Neural cell (in vitro differentiated cells): ENCODE measurements around the gene UBAP1L. TPM values are rescaled to one million over a fixed set of nuclear protein-coding genes. Genes with fewer than 3 reads are reported as not detected.

Experiments used
- polyA plus RNA-seq: library from polyadenylated mRNA; depleted of rRNA; stranded (reverse); fragments of >200 nt; gene quantifications from 2 replicates; pipeline ENCODE4 v1.2.3, GENCODE V29; 2014
- small RNA-seq, 3 experiments: library from RNA; depleted of rRNA; stranded (forward); fragments of <200 nt; gene quantifications; one replicate each; pipeline ENCODE3, GENCODE V24; 2012

Gene UBAP1L
- polyA plus RNA-seq, 1 donor from 2014 or later, result 10.3 TPM

Small RNA genes within 50 kb of the gene (small RNA-seq; reads per million reads assigned to genes)
- gene AC013553.1, result 0 reads per million in 3 experiments

Other genes starting within 250 kb of the UBAP1L start
- 7.0 and 7.2 TPM in 2 replicates for gene ANKDD1A, start 203.3 kb downstream of the UBAP1L start, polyA plus RNA-seq
- gene SPG21, start 125.3 kb downstream of the UBAP1L start, polyA plus RNA-seq, result 67.6 and 67.7 TPM in 2 replicates
- 14.4 and 21.3 TPM in 2 replicates for gene MTFMT, start 85.6 kb downstream of the UBAP1L start, polyA plus RNA-seq
- not detected in 2 replicates for gene SLC51B, start 69.8 kb downstream of the UBAP1L start, polyA plus RNA-seq
- not detected in 2 replicates for gene RASL12, start 47.2 kb downstream of the UBAP1L start, polyA plus RNA-seq
- gene KBTBD13, start 38.5 kb downstream of the UBAP1L start, polyA plus RNA-seq, result not detected in 2 replicates
- 46.8 and 47.5 TPM in 2 replicates for gene PDCD7, start 18.6 kb upstream of the UBAP1L start, polyA plus RNA-seq
- 44.9 and 51.3 TPM in 2 replicates for gene CLPX, start 70.1 kb upstream of the UBAP1L start, polyA plus RNA-seq
- 1.4 and 1.6 TPM in 2 replicates for gene CILP, start 96.3 kb upstream of the UBAP1L start, polyA plus RNA-seq
- 17.0 and 19.8 TPM in 2 replicates for gene PARP16, start 171.7 kb upstream of the UBAP1L start, polyA plus RNA-seq
- not detected in 2 replicates for gene RNU5A-1, start 180.9 kb upstream of the UBAP1L start, polyA plus RNA-seq
- not detected in 2 replicates for gene RNU5B-1, start 189.5 kb upstream of the UBAP1L start, polyA plus RNA-seq